Heart left ventricle (tissue), 16 donors: ENCODE measurements around the gene MYOM1. TPM values are rescaled to one million over a fixed set of nuclear protein-coding genes. Genes with fewer than 3 reads are reported as not detected.

Source experiments
- ATAC-seq, 4 donors: fragments of 200-7000 bp; cut with Tn5 transposase; one replicate each; pipeline ENCODE4 v1.9.1; 2020 to 2022; ENCODE audit warnings: moderate library complexity in 4 of 4, mild to moderate bottlenecking in 3 of 4, moderate number of reproducible peaks in 1 of 4
- DNase-seq, 5 donors: peaks; one replicate each; pipeline ENCODE4 v3.0.0-alpha.2; 2020
- H3K27ac ChIP-seq, 12 donors: fragments of 200-600 bp; sonication (generic) in 4 of 12; one replicate each; pipeline versions ENCODE4 v1.5.0 to v1.8.0; 2016 to 2022; ENCODE audit warnings: mild to moderate bottlenecking in 2 of 12
- H3K27me3 ChIP-seq, 9 donors: fragments of 200-600 bp; sonication (generic) in 2 of 9; one replicate each; pipeline versions ENCODE4 v1.5.1 to v1.8.0; 2016 to 2022; ENCODE audit warnings: mild to moderate bottlenecking in 3 of 9
- H3K36me3 ChIP-seq, 9 donors: fragments of 200-600 bp; sonication (generic) in 2 of 9; one replicate each; pipeline versions ENCODE4 v1.5.0 to v1.8.0; 2018 to 2022; ENCODE audit warnings: mild to moderate bottlenecking in 2 of 9
- H3K4me1 ChIP-seq, 12 donors: fragments of 200-600 bp; sonication (generic) in 4 of 12; one replicate each; pipeline versions ENCODE4 v1.5.0 to v1.8.0; 2016 to 2022; ENCODE audit warnings: mild to moderate bottlenecking in 3 of 12
- H3K4me3 ChIP-seq, 12 donors: fragments of 200-600 bp; sonication (generic) in 4 of 12; one replicate each; pipeline versions ENCODE4 v1.5.0 to v1.8.0; 2017 to 2022; ENCODE audit warnings: mild to moderate bottlenecking in 9 of 12, moderate library complexity in 4 of 12
- H3K9me3 ChIP-seq, 12 donors: fragments of 200-600 bp; sonication (generic) in 4 of 12; one replicate each; pipeline versions ENCODE4 v1.5.0 to v1.8.0; 2016 to 2022; ENCODE audit warnings: mild to moderate bottlenecking in 1 of 12
- POLR2A ChIP-seq, 2 donors: fragments of 450-650 bp; IDR thresholded peaks; one replicate each; pipeline ENCODE4 v1.6.1; 2017; ENCODE audit warnings: antibody characterized with exemption in 2 of 2, mild to moderate bottlenecking in 2 of 2, moderate library complexity in 2 of 2
- WGBS, 4 donors: extraction: QIAGEN DNeasy Blood & Tissue Kit in 2 of 4; methylation state at CpG; one replicate each; pipeline versions ENCODE4 v1.1.5 to v1.1.7; 2013 to 2018; 5-methylcytosine and 5-hydroxymethylcytosine counted together
- intact Hi-C, 10 donors: fragments of 100-400 bp; cut with DNase I; formaldehyde crosslinking; loops; one replicate each; pipeline versions ENCODE4 v1.11.1 to v1.14.2; 2022
- polyA plus RNA-seq, 2 donors: library from polyadenylated mRNA; stranded (reverse); fragments of 200-250 nt; gene quantifications; one replicate each; pipeline ENCODE4 v1.2.3, GENCODE V29; 2013
- total RNA-seq, 9 donors: library from RNA; depleted of rRNA in 2 of 9; stranded (reverse); fragments of >200 nt in 2 of 9; fragmentation: NEBNext Ultra II Directional in 3 of 9; extraction: Animal tissue kit (Norgen Biotek cat#: 25700) in 3 of 9; gene quantifications; one replicate each; pipeline versions ENCODE4 v1.1.0 to v1.2.4, GENCODE V29; 2016 to 2023
- TF ChIP-seq, protein P1 (sequence below), 12 donors: fragments of 200-600 bp; sonication (generic) in 4 of 12; IDR thresholded peaks; one replicate each; pipeline versions ENCODE4 v1.5.0 to v1.8.0; 2018 to 2022; ENCODE audit warnings: antibody characterized with exemption in 12 of 12, mild to moderate bottlenecking in 5 of 12
- donor health status: ischemic (EF 13 %, LVEDD 7.1; RV severe dilation, severe dysfunction).
- donor health status: healthy with polysubstance abuse.
- donor health status: DM: no; HTN: yes; CAD: no.
- donor health status: DM: no; HTN: no; CAD: no.
- donor health status: ischemic (EF 25% LVEDD 6.9; RV normal size, moderate dysfunction).
- donor health status: ischemic (EF 25% LVEDD 5.7; RV mildly dilated, moderate dysfunction).
- donor health status: healthy.
- donor health status: DM: yes; HTN: yes; CAD: no.
- donor health status: ischemic (EF 35%, LVEDD 5.7; RV mildly dilated, moderate dysfunction).
- donor health status: nonischemic (EF 11% LVEDD 7.7; RV severe dilation, severe dysfunction).
- donor health status: DM: yes; HTN: yes; CAD: no.
- donor health status: PGD.
- donor health status: ischemic (EF 29% LVEDD 5.4; RV normal size, mild dysfunction).
- donor health status: nonischemic (EF 23%, LVEDD 6.1; RV moderate dilation, normal function).

The MYOM1 gene
- total and polyA plus RNA-seq, 11 donors: 112 to 1,344 (median 801) TPM

DNA sequence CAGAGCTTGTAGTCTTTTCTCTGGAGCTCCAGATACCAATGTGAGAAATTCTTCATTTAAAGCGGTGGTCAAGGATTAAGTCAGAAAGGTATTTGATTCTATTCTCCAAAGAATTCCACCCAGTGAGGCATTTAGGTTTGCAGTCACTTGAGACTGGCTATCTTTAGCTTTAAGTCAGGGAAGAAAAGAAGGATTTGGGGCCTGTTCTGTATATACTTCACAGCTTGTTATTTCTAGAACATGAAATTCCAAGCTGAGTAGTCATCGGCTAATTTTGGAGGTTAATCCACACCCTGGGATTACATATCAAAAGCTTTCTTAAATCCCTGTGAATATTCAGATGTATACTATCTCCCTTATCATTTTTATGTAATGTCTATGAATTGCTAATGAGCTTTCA is 39.4 kb downstream of the MYOM1 start:
- peak in 1 of 4 donors; percentile 6 for ATAC-seq

DNA sequence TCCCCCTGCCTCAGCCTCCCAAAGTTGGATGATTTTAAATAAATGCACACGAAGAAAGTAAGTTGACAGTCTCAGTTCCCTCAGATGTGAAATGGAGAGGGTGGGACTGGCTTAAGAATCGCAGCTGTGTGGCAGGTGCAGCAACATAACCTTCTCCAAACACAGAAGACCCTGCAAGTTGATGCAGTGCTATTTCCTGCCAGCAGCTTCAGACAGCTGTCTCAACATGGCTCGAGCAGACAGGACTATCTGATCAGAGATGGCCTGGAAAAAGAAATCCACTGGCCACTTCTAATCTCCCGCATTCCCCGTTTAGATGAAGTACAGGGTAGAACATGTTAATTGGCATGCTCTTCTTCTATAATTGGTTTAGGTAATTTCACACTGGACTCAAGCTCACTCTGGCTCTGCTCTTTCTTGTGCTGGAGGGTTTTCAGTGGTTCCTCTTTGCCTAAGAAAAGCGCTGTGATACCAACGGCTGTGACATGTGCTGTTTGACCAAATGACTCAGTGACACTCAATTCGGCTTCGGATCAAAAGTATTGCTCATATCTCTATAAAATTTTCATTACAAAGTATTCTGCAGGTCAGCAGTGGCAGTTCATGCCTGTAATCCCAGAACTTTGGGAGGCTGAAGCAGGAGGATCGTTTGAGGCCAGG is 40.2 kb downstream of the MYOM1 start:
- Histone ChIP-seq H3K27ac (peak overlapping the region in 10 of 12 donors; percentile 11 to 74 (median 54)), H3K9me3 (no peaks in the 10 kb centered on the region), H3K27me3 (no peaks in the 10 kb centered on the region), H3K4me1 (peaks cover 0 to 48% (median 14%) of the 10 kb centered on the region in 12 donors), H3K4me3 (no peak overlapping the region), H3K36me3 (peaks cover 0 to 58% (median 14%) of the 10 kb centered on the region in 9 donors)
- ATAC-seq: peak in 2 of 4 donors; percentile 15 to 21
- DNase-seq: no peak
- intact Hi-C loops: loop anchor here in 5 of 10 donors (5.0 to 10.0 kb wide), 4 partner anchors 38 to 68 kb away; partner anchors contain the start of genes MYL12A (in 2 of the 5) and MYOM1 (in 1 of the 5)
- TF ChIP-seq POLR2A (IDR thresholded peaks at IDR 0.05): no peak
- TF ChIP-seq, protein P1, sequence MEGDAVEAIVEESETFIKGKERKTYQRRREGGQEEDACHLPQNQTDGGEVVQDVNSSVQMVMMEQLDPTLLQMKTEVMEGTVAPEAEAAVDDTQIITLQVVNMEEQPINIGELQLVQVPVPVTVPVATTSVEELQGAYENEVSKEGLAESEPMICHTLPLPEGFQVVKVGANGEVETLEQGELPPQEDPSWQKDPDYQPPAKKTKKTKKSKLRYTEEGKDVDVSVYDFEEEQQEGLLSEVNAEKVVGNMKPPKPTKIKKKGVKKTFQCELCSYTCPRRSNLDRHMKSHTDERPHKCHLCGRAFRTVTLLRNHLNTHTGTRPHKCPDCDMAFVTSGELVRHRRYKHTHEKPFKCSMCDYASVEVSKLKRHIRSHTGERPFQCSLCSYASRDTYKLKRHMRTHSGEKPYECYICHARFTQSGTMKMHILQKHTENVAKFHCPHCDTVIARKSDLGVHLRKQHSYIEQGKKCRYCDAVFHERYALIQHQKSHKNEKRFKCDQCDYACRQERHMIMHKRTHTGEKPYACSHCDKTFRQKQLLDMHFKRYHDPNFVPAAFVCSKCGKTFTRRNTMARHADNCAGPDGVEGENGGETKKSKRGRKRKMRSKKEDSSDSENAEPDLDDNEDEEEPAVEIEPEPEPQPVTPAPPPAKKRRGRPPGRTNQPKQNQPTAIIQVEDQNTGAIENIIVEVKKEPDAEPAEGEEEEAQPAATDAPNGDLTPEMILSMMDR (IDR thresholded peaks at IDR 0.05): no peak
- WGBS, 4 donors: 41 to 54% (median 46%) methylated on average over 10 of the region's 10 CpGs

More for the DNA sequence above, 39.4 kb downstream of the MYOM1 start:
- H3K27ac ChIP-seq: peak overlapping the region in 8 of 12 donors; percentile 32 to 74 (median 60)
- DNase-seq: no peak
- WGBS, 4 donors: 40 to 55% (median 50%) methylated on average over 2 of the region's 2 CpGs
- no peak for TF ChIP-seq POLR2A (IDR thresholded peaks at IDR 0.05)
- TF ChIP-seq, protein P1 (IDR thresholded peaks at IDR 0.05): no peak
- intact Hi-C loops: loop anchor here in 4 of 10 donors (5.0 to 10.0 kb wide), 4 partner anchors 37 to 67 kb away; partner anchors contain the start of genes MYL12A (in 2 of the 4) and MYOM1 (in 1 of the 4)
- H3K4me1 ChIP-seq: peaks cover 0 to 55% (median 13%) of the 10 kb centered on the region in 12 donors
- H3K36me3 ChIP-seq: peaks cover 0 to 58% (median 19%) of the 10 kb centered on the region in 9 donors
- H3K27me3 ChIP-seq: no peaks in the 10 kb centered on the region
- no peaks in the 10 kb centered on the region for H3K9me3 ChIP-seq
- no peak overlapping the region for H3K4me3 ChIP-seq

- ATAC-seq (peak; percentile 39 to 71 (median 52)), DNase-seq (peak in 4 of 5 donors; percentile 52 to 68 (median 62))
- no peaks in the 10 kb centered on the region for H3K27me3 ChIP-seq
- peak overlapping the region in 11 of 12 donors; percentile 10 to 87 (median 45) for H3K27ac ChIP-seq
- peaks cover 0 to 57% (median 12%) of the 10 kb centered on the region in 9 donors for H3K36me3 ChIP-seq
- 70 to 76% (median 72%) methylated on average over 15 of the region's 15 CpGs for WGBS, 4 donors
- intact Hi-C loops: loop anchor here in 1 of 10 donors (10.0 kb wide), 1 partner anchor 57 kb away; no protein-coding TSS in a partner anchor
- H3K4me1 ChIP-seq: peaks cover 0 to 37% (median 14%) of the 10 kb centered on the region in 12 donors
- H3K4me3 ChIP-seq: no peak overlapping the region
- H3K9me3 ChIP-seq: no peaks in the 10 kb centered on the region
- TF ChIP-seq, protein P1 (IDR thresholded peaks at IDR 0.05): no peak
- no peak for TF ChIP-seq POLR2A (IDR thresholded peaks at IDR 0.05)
Observed at GRCh38 chr18:3177902-3178687, 41.7 kb downstream of the MYOM1 start.
